HG03196 (cell line): ENCODE results near the gene LHX1.

Source experiments
- ATAC-seq: cut with Tn5 transposase; IDR thresholded peaks from one replicate; pipeline ENCODE4 v1.9.1; 2021; ENCODE audit not compliant: unreplicated experiment

LHX1 gene

DNA sequence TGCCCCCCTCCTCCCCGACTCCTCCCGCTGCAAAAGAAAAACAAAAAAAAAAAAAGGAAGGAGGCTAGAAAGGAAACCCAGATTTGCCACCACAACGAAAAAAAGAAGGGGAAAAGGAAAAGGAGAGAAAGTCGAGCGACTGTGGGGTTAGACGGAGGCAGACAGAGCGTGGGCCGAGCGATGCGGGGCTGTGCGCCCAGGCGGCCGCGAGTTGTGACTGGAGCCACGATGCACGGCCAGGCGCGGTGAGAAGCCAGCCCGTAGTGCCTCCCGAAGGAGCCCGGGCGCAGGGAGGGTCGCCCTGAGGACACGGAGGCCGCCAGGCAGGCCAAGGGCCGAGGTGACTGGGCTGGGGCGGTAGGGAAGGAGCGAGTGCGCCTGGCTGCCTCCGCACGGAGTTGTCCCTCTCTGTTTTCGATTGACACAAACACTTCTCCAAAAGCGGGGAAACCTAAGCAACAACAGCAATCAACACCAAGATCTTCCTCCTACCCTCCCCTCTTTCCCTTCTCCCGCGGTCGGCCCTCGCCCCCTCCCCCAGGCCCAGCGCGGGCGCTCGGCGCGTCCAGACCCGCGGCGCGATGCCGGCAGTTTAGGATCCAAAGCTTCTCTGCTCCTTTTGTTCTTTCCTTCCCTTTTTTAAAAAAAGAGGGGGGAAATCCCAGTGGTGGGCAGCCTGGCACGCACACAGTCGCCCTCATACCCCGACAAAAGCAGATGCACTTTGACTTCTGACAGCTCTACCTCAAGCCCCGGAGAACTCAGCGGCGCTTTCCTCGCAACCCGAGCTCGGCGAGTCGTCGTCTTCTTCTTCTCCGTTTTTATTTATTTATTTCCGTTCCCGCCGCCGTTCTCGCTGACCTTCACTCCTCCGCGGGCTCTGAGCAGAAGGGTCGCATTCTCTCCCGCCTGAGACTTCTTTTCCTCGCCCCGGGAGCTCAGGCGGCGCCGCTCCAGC lies at the start of gene LHX1:
Gene LHX1, plus strand, starts transcription at position 475 of the 958 bp plus-strand sequence. CDS start 723 bp downstream, outside the sequence.
- no peak for ATAC-seq

DNA sequence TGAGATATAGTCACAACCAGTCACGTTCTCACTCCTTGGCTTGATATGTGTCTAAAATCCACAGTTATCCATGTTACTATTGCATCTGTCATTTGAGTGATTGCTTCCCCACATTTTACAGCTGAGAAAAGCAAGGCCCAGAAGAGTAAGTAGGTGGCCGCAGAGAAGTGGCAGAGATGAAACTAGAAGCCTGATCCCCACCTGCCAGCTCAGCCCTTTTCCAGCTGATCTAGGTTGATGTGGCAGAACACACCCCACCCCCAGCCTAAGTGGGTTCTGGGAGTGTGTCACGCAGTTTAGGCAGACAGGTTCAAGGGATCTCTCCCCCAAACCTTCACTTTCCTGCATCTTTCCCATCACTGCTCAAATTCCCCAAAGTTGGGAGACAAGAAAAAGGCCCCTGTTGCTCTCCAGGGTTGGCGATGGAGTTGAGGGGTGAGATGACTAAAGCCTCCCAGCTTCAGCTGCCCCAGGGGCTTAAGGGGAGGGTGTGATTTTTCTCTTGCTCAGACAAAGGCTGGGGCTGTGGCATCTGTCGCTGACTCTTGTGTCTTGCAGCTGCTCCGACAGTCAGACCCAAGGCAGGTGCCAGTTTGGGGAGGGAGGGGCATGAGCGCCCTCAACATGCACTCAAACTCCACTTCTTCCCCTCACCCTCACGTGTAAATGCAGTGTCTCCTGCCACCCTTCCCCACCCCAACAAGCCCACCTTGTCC lies 48.9 kb upstream of the LHX1 start:
- ATAC-seq, result no peak

DNA sequence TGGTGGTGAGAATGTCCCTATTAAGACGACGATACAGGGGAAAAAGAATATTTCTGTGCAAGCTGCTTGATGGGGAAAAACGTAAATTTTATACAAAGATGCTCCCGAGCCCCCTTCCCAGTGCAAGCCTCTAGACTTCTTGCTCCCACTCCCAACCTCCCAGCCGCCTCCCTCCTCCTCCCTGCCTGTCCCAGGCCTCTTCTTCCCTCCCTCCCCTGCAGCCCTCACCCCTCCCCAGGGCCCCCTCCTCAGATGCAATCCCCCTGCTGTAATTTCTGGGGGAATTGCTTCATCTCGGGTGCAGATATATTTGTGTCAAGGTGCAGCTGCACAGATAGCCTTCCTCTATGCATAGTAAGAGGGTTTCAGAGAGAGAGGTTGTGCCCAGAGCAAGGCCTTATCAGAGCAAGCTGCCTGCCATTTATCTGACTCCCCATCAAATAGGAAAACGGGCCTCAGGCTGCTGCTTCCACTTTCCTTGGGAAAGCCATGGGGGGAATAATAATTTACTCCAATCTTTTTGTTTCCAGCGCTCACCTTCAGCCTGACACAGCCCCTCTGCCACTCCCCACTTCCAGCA lies 47.4 kb upstream of the LHX1 start:
- no peak for ATAC-seq

DNA sequence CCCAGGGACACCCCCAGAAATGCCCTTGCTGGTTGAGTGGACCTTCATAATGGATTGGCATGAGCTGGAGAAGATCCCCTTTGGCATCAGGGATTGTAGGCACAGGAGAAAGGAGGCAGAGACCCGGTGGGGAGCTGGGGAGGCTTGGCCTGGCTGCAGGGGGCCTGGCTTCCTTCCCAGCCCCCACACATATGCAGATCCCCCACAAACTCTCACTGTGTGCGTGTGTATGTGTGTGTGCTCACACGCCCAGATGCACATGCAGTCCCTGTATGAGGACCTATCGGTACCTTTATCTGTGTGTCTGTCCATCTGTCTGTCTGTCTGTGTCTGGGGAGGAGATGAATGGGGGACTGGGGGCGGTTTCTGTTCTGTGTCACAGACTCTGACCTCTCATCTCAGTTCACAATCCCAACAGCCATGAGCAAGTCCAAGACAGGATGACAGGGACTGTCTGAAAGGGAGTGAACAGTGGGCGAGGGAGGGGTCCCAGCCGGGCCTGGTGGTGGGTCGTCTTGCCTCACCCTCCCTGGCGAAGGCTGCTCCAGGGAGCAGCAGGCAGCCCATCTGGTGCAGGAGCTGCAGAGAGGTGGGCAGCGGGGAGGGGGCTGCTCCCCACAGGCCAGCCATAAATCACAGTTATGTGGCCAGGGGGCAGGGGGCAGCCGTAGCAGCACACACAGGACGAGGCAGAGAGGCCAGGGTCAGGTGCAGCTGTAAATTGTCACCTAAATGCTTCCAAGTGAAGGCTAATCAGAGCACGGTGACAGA lies 46.7 kb upstream of the LHX1 start:
- ATAC-seq, result no peak

DNA sequence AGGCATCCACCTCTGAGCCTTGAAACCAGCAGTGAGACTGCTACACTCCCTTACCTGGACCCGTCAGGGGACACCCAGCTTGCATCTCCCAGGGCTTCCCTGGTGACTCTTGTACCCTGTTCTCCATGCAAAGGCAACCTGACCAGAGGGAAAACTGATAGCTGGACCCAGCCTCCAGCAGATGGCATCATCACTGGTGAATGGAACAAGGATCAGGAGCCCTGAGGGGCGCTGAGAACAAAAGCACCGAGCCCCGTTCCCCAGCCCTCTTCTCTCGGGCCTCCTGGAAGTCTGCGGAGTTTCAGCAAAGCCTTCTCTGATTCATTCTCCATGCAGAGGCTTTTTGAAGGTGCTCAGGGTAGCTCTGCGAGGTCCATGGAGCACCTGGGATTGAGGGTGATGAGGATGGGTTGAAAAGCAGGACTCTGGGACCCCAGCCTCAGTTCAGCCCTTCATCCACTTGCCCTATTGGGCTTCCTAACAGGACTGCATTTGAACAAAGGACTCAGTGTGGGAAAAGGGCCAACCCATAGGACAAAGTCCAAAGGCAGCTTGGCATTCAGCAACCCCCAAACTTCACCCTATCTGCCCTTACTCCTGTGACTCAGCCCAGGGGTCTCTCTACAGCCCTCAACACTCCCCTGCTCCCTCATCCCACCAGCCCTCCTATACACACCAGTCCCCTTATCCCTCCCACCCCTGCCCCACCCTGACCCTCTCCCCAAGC lies 45.0 kb upstream of the LHX1 start:
- ATAC-seq, result no peak

DNA sequence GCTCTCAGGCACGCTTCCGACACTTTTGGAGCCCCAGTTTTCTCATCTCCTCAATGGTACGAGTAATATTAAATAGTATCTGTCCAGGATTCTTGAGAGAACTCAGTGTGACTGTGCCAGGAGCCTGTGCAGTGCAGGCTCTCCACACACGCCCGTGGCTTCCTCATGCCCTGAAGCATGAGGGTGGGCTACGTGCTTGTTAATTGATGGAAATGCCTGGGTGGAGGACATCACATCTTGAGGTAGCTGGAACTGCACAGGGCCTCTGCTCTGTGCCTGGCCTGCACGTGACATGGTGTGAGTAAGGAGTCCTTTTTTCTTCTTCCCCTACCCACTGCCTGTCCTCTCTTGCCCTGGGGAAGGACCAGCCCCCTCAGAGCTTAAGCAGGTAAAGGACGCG lies 43.1 kb upstream of the LHX1 start:
- no peak for ATAC-seq

DNA sequence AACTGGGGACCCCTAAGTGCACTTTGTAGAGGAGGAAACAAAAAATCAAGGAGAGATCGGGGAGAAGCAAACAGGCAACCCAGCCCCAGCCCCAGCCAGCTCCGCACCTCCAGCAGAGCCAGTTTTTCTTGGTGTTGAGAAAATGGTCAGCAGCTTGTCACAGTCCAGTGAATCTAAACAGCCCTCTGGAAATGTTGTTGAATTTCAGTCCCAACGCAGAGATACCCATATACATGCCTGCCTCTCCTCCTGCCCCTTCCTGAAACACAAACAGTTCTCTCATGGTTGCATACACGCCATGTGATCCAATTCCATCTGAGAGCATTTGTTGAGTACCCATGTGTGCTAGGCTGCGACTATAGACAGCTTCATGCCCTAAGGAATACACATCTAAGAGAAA lies 42.4 kb upstream of the LHX1 start:
- ATAC-seq, result no peak

DNA sequence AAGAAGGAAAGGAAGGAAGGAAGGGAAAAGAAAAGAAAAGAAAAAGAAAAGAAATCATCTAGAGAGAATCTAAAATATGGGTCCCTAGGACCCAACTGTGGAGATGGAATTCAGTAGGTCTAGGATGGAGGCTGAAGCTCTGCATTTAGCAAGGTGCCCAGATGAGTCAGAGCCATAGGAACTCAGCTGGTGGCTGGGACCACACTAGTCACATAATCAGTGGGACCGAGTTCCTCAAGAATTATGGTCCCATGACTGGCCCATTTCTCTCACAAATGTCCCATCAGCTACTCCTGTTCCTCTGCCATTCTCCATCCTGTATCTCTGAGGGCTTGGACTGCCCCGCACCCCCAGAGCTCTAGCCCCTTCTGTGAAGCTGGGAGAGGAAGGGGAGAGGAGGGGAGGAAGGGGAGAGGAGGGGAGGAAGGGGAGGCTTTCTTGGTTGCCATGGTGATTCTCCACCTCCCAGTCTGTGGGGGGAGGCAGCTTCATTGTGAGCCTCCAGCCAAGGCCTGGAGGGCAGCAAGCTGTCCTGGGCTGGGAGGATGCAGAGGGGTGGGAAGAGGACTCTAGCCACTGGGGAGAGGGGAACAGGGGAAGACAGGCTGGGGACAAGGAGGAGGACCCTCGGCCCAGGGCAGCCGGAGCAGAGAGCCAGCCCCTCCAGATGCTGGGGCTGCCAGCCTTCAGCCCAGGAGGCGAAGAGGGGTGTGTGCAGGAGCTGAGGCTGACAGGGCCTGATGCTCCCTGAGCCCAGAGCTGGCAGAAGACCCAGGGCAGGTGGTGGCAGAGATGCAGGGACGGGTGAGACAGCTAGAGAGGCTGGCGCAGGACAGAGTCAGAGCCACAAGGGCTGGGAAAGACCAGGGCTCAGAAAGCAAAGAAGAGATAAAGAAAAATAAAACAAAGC lies 37.8 kb upstream of the LHX1 start:
- ATAC-seq, result no peak

DNA sequence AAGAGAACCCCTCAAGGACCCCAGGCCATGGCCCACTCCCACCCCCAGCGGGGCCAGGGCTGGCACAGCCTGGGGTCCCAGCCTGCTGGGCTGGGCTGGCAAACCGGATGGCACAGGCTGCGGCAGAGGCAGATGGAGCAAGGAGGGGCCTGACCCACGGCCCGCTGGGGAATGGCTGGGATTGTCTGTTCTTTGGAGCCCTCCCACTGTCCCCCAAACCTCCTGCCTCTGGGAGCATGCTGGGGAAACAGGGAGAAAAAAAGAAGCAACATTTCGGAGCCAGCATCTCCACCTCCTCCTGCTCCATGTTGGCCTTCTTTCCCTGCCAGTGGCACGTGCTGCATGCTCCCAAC lies 37.1 kb upstream of the LHX1 start:
- ATAC-seq, result no peak

DNA sequence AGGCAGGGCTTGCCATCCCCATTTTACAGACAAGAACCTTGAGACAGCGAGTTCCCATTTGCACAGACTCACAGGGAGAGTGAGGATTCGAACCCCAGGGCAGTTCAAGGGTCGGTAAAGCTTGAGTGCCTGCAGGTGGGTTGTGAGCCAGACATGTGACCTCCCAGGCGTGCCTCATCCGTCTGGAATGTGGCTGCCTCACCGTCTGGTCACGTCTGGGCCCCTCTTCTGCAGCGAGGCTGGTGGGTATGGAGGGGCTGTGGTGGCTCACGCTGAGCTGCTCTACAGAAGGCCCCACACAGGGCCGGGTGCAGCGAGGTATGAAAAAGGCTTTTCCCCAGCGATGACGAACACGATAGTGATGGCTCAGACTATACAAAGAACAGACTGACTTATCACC lies 35.8 kb upstream of the LHX1 start:
- no peak for ATAC-seq

DNA sequence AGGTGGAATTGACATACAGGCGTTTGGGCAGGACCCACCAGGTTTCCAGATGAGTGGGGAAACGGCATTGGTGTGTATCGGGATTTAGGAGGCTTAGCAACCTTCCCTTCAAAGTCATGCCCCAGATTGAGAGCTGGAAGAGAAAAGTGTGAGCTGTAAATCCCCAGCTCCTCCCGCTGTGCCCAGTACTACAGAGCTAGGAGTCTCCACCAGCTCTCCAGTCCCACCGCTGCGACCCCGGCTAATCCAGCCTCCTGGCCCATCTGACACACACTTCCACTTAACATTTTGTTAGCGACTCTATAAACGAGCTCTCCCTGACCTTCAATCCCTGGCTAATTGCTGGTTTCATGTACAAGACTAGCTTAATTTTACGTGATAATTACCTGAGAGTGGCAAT lies 29.9 kb upstream of the LHX1 start:
- ATAC-seq, result no peak

DNA sequence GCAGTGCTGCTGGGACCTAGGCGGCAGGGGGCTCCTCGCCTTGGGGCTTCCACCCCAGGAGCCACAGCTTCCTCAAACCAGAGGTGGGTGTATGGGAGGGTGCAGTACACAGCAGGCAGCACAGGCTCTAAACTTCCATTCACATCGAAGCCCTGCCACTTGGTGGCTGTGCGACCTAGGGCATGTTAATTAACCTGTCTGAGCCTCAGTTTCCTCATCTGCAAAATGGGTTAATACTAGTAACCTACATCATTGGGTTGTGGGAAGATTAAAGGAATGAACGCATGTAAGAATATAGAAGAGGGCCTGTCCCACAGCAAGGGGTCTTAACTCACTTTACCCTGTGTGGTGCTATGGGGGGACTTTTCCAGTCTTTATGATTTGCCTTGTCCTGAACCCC lies 26.8 kb upstream of the LHX1 start:
- ATAC-seq, result no peak

DNA sequence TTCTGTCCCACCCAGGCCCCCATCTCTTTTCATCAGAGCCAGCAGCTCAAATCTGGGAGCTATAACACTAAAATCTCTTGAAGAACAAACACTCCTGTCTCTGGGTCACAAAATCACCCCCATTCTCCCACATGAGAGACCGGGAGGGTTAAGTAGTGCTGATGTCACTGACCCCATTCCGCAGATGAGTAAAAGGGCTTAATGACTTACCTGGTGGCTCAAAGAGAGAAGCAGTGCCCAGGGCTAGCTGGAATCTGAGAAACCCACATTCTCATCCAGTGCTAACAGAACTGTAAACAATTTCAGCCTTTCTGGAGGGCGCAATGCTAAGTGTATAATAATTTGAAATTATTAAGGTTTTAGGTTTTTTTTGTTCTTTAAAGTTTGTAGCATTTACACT lies 26.3 kb upstream of the LHX1 start:
- no peak for ATAC-seq

DNA sequence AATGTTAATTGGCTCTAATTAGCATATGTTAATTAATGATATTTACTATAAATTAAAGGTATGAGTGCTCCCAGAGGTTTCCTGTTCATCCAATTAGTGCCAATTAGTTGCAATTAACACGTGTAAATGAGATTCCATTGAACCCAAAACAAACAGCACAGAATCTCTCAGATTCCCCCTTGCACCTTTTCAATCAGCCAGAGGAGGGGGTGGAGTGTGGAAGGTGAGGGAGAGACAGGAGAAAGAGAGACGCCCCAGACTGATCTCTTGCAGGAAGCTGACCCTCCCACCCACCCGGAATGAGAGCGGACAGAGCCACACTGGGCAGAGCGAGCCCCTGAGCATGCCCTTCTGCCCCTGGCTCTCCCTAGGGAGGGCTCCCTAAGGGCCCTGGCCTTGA lies 24.1 kb upstream of the LHX1 start:
- ATAC-seq, result no peak

DNA sequence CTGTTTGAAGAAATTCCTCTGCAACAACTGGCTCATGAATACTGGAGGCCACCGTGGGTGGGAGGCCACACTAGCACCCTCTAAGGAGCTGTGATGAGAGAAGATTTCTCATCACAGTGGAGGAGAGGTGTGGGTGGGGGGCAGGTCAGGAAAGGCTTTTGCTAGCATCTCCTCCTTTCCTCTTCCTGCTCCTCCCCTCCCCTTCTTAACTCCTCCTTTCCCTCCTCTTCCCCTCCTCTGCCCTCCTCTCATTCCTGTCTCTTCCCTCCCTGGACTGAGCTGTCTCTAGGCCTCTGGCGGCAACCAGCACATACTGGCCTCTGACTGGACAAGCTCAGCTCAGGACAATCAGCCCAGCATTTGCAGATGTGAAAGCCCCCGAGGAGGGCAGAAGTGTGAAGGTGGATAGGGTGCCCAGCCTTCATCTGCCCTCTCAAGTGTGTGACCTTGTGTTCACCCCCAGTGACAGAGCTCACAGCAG lies 19.0 kb upstream of the LHX1 start:
- ATAC-seq, result no peak

DNA sequence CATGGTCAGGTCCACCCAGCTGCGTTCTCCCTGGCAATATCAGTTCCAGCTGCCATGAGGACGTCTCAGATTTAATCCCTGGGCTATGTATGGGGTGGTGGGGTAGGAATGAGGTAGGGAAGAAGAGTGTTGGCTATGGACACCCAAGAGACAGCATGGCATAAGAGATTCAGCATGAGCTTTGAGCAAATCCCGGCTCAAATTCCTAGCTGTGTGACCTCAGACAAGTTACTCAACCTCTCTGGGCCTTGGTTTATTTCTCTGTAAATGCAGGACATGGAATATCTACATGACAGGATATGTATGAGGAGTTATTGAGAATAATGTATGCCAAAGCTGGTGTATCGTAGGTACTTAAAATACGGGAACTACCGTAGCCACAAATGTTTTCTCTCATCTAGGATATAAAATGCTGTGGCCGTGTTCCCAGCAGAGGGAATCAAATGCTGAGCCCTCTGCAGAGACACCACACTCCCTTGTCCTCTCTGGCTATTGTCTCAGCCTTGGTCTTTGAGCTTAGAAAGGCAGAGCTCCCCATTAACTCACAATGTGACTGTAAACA lies 17.8 kb upstream of the LHX1 start:
- no peak for ATAC-seq

DNA sequence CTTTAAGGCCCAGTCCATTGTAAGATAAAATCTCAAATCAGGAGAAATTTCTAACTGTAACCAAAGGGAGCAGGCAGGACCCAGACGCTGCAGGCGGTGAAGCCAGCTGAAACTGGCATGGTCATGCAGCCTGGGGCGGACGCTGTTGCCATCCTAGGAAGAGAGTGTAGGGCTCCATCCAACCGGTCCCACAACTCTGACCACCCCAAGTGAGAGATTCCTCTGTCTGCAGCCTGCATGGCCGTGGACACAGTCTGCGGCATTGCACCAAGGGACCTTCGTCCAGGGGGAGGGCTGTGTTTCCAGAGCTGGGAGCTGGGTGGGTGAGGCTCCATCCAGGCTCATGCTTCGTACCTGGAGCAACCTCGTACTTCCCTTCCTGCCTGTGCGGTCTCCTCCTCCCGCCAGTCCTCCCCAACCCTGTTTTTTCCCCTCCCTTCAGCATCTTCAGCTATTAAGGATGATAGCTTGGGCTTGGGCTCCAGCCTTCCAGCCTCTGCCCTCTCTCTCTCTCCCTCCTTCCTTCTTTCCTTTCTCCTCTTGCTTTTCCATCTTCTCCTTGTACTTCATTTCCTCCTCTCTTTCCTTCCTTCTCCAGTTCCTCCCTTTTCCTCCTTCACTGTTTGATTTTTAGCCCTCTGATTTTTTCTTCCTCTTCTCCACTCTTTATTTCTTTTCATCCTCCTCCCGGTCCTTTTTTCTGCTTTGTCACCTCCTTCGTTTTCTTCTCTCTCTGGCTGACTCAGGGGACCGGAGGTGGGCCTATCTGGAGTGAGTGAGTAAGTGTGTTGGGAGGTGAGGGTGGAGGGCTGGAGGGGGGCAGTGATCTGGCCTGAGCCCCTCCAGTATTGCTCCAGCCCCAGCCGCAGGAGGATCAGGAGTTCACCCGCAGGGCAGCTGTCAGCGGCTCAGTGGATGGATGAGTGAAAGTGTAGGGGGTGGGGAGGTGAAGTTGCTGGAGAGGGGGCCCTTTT lies 17.0 kb upstream of the LHX1 start:
- no peak for ATAC-seq
